GM12801 (cell line): ENCODE results near the gene TSPYL6.

Experiments used
- CTCF ChIP-seq: IDR thresholded peaks from one replicate; pipeline ENCODE4 v1.5.1; 2011; ENCODE audit warnings: control low read depth; ENCODE audit not compliant: insufficient read length; ENCODE audit errors: extremely low read depth

Gene TSPYL6

GRCh38 chr2:54208364-54209240 is 47.4 kb downstream of the TSPYL6 start:
- TF ChIP-seq CTCF, result no peak

DNA sequence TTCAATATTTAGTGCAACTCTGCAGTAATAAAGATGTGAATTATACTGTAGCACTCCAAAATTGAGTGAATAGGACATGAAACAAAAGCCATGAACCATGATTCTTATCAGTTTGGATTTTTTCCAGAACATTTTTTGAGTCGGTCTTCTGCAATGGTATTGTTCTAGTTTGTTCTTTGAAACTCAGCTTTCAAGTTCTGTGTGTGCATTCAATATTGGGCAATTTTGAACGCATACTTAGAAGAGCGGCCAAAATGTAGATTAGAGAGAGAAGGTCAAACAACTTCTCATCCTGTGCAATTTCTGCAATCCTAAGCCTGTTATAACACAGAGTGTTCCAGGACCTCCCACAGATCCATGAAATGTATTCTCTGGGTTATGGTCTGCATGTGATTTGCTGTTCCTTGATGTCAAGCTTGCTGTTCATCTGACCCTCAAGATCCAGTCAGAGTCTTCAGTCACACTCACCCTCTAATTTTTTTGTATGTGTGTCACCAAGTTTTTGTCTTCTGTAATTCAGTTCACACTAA is 48.3 kb downstream of the TSPYL6 start:
- TF ChIP-seq CTCF, result no peak

DNA sequence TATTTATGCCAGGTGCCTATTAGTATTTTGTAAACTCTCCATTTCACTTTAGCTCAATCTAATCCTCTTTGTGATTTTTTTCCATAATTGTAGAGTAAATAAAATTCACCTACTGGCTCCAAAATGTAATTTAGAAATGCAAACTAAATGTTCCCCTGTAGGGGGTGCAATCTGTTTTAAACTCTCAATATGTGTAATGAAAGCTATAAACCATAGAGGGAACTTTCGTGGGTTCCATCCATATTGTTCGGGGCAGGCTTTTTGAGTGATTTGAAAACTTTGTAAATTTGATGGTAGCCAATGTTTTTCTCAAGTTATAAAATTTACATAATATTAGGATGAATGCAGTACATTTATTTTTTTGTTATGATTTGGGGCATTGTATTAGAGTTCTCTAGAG is 49.4 kb downstream of the TSPYL6 start:
- no peak for TF ChIP-seq CTCF

DNA sequence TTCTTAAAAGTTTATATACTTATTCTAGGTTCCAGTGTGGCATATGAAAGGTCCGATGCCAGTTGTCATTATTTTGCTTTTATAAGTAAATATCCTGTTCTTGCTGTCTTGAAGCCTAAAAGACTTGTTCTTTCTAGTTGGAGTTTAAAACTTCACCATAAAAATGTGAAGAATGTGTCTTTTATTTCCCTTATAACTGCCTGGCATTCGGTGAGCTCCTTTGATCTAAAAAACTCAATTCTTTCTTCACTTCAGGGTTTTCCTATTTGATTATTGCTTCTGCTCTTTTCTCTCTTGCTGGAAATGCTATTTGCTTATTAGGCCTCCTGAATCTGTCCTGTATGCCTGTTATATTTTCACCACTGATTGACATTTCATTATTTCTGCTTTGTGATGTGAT is 51.6 kb downstream of the TSPYL6 start:
- TF ChIP-seq CTCF, result no peak
